Measurements from ENCODE around the gene SLC24A1. TPM values are rescaled to one million over a fixed set of nuclear protein-coding genes. Genes with fewer than 3 reads are reported as not detected.

SLC24A1 gene
- total RNA-seq (2022; extraction: Qiagen RNA extraction), result 3.4 to 6.0 TPM (median 4.6 TPM) in 5 replicates

GRCh38 chr15:65621638-65622037 lies at the start of gene SLC24A1:
TSS of gene SLC24A1 (plus strand) at chr15:65621938. CDS start at chr15:65624081, 2,143 bp downstream.

DNA sequence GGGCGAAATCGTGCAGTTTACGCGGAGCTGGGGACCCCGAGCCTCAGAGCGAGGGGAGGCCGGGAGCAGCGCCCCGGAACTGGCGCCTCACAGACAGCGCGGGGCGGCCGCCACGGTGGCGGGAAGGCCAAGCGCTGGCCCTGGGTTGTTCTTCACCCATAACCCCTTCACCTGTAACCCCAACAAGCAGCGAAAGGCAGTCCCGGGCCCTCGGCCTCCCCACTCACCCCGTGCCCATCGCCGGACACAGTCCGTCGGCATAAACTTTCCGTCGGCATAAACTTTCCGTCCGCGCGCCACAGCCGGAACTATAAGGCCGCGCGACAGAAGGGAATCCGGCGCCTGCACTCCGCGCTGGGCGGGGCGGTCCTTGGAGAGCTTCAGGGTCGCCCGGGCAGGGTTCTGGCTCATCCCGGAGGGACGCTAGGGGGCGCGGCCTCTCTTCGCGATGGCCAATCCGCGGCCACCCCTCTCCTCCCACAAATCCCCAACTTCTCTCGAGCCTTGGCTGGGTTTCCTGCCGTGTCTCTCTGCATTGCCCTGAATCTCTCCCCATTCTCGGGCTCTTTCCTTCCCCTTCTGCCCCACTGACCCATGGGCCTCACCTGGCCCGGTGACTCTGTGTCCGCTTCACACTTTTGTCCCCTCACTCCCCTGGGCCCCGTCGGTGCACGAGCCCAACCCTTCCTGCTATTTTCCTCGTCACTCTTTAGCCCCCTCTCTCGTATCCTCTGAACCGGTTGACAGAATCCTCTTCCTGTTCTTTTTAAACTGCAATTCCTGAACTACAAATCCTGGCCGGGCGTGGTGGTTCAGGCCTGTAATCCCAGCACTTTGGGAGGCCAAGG lies 10.6 kb upstream of the SLC24A1 start, which contains the start of gene INTS14:
INTS14 (minus strand) TSS at position 261 of the 848 bp plus-strand sequence. CDS start 3,751 bp downstream, outside the sequence.

Other genes with a start within 250 kb of the SLC24A1 start
- gene IGDCC3, start 243.9 kb upstream of the SLC24A1 start, total RNA-seq (2022; extraction: Qiagen RNA extraction), result 0.06 to 0.22 TPM (median 0.19 TPM) in 5 replicates
- 1.4 to 3.0 TPM (median 2.2 TPM) in 5 replicates for gene IGDCC4, start 199.0 kb upstream of the SLC24A1 start, total RNA-seq (2022; extraction: Qiagen RNA extraction)
- 21.8 to 32.3 TPM (median 29.0 TPM) in 5 replicates for gene DPP8, start 104.2 kb upstream of the SLC24A1 start, total RNA-seq (2022; extraction: Qiagen RNA extraction)
- 128 to 160 TPM (median 149 TPM) in 5 replicates for gene HACD3, start 91.5 kb upstream of the SLC24A1 start, total RNA-seq (2022; extraction: Qiagen RNA extraction)
- gene INTS14, start 10.8 kb upstream of the SLC24A1 start, total RNA-seq (2022; extraction: Qiagen RNA extraction), result 41.4 to 44.0 TPM (median 43.7 TPM) in 5 replicates
- gene DENND4A, start 170.4 kb downstream of the SLC24A1 start, total RNA-seq (2022; extraction: Qiagen RNA extraction), result 4.1 to 7.5 TPM (median 5.7 TPM) in 5 replicates
- gene RAB11A, start 247.6 kb downstream of the SLC24A1 start, total RNA-seq (2022; extraction: Qiagen RNA extraction), result 267 to 337 TPM (median 288 TPM) in 5 replicates